Transverse colon (tissue), 3 donors: Measurements from ENCODE around the gene FFAR2.

Experiments used
- CTCF ChIP-seq, 5 experiments: fragments of 200-600 bp in 3 of 5; fragments of 450-650 bp in 2 of 5; sonication (generic) in 3 of 5; IDR thresholded peaks; 1 replicate in 2 of 5; 2 replicates in 3 of 5; pipeline ENCODE4 v1.5.1; 2016 to 2017; ENCODE audit warnings: antibody characterized with exemption in 5 of 5, inconsistent platforms in 3 of 5, mild to moderate bottlenecking in 2 of 5, moderate library complexity in 1 of 5
- POLR2A ChIP-seq: fragments of 450-650 bp; IDR thresholded peaks from one replicate; pipeline ENCODE4 v1.6.1; 2016; ENCODE audit warnings: antibody characterized with exemption, mild to moderate bottlenecking, moderate library complexity

- TF ChIP-seq CTCF (IDR thresholded peaks at IDR 0.05) (no peak), POLR2A (no peak)
These were observed 40.6 kb downstream of the FFAR2 start for GRCh38 chr19:35488677-35489076.
